K562 (cell line): ENCODE measurements around the gene RNF167. TPM values are rescaled to one million over a fixed set of nuclear protein-coding genes. Genes with fewer than 3 reads are reported as not detected.

Experiments used
- CAMTA2 ChIP-seq: fragments of 250-450 bp; sonication (Bioruptor Pico); conservative IDR thresholded peaks from 2 replicates; pipeline ENCODE4 v1.5.1; 2022
- CBX5 ChIP-seq: IDR thresholded peaks from 2 replicates; pipeline ENCODE4 v1.6.1; 2014; ENCODE audit warnings: low read depth, borderline replicate concordance
- CEBPB ChIP-seq: fragments of 450-650 bp; IDR thresholded peaks from 2 replicates; pipeline ENCODE4 v1.6.1; 2016; ENCODE audit warnings: missing genetic modification characterization, missing compliant biosample characterization
- EP400 ChIP-seq: fragments of 450-650 bp; IDR thresholded peaks from 2 replicates; pipeline ENCODE4 v1.6.1; 2017; ENCODE audit warnings: antibody characterized with exemption, mild to moderate bottlenecking, moderate library complexity
- FIP1L1 ChIP-seq: fragments of 200-400 bp; formaldehyde crosslinking; IDR thresholded peaks from 2 replicates; pipeline ENCODE4 v1.6.1; 2018; ENCODE audit warnings: mild to moderate bottlenecking, low read depth, low read length; ENCODE audit not compliant: poor library complexity, severe bottlenecking
- GTF2F1 ChIP-seq: IDR thresholded peaks from 2 replicates; pipeline ENCODE4 v1.6.1; 2011; ENCODE audit warnings: low read depth, low read length, improper control_type of control experiment
- KAT2B ChIP-seq: IDR thresholded peaks from one replicate; pipeline ENCODE4 v1.6.1; 2012; ENCODE audit warnings: low read depth, mild to moderate bottlenecking, control low read depth, inconsistent platforms, low read length, moderate library complexity
- NFE2L1 ChIP-seq: fragments of 450-650 bp; IDR thresholded peaks from 2 replicates; pipeline ENCODE4 v1.6.1; 2016; ENCODE audit warnings: missing genetic modification characterization, low read depth, mild to moderate bottlenecking, missing compliant biosample characterization, moderate library complexity, borderline replicate concordance
- NR2F6 ChIP-seq: fragments of 450-650 bp; formaldehyde crosslinking; IDR thresholded peaks from 2 replicates; pipeline ENCODE4 v1.4.0; 2020; ENCODE audit warnings: mild to moderate bottlenecking
- PHB ChIP-seq: fragments of 250-450 bp; sonication (Bioruptor Pico); IDR thresholded peaks from 2 replicates; pipeline ENCODE4 v1.5.0; 2021
- PHB2 ChIP-seq: fragments of 450-650 bp; IDR thresholded peaks from 2 replicates; pipeline ENCODE4 v1.6.1; 2017; ENCODE audit warnings: low read depth
- PTTG1 ChIP-seq: fragments of 450-650 bp; IDR thresholded peaks from 2 replicates; pipeline ENCODE4 v1.6.1; 2016; ENCODE audit warnings: low read depth, mild to moderate bottlenecking, missing genetic modification characterization, missing compliant biosample characterization
- RHOXF2B ChIP-seq: fragments of 250-450 bp; sonication (Bioruptor Pico); conservative IDR thresholded peaks from 2 replicates; pipeline ENCODE4 v1.5.1; 2021
- SIX5 ChIP-seq, 2 experiments: IDR thresholded peaks; 2 replicates each; pipeline ENCODE4 v1.6.1; 2011; ENCODE audit warnings: low read length in 2 of 2, borderline replicate concordance in 1 of 2, low read depth in 1 of 2, mild to moderate bottlenecking in 1 of 2, moderate library complexity in 1 of 2; ENCODE audit not compliant: insufficient read depth in 1 of 2
- SRSF1 ChIP-seq: fragments of 200-400 bp; formaldehyde crosslinking; IDR thresholded peaks from 2 replicates; pipeline ENCODE4 v1.6.1; 2017; ENCODE audit warnings: mild to moderate bottlenecking, low read depth, low read length, moderate library complexity
- SRSF3 ChIP-seq: fragments of 200-400 bp; formaldehyde crosslinking; IDR thresholded peaks from 2 replicates; pipeline ENCODE4 v1.6.1; 2016; ENCODE audit warnings: mild to moderate bottlenecking, low read length, moderate library complexity; ENCODE audit not compliant: insufficient read depth
- TAF7 ChIP-seq: fragments of 450-650 bp; IDR thresholded peaks from 2 replicates; pipeline ENCODE4 v1.6.1; 2016; ENCODE audit warnings: missing genetic modification characterization, missing compliant biosample characterization
- TBP ChIP-seq: optimal IDR thresholded peaks from 2 replicates; pipeline ENCODE3; 2011; ENCODE audit warnings: low read depth, low read length, improper control_type of control experiment
- TEAD1 ChIP-seq, 2 experiments: fragments of 450-650 bp in 1 of 2; sonication (generic) in 1 of 2; formaldehyde crosslinking; IDR thresholded peaks; 2 replicates each; pipeline versions ENCODE4 v1.4.0 to v1.8.0; 2020 to 2022; ENCODE audit warnings: mild to moderate bottlenecking in 2 of 2, missing genetic modification reagents in 1 of 2
- ZNF124 ChIP-seq: sonication (generic); formaldehyde crosslinking; IDR thresholded peaks from 2 replicates; pipeline ENCODE4 v1.8.1; 2022; ENCODE audit warnings: missing genetic modification reagents
- ZNF41 ChIP-seq: fragments of 250-450 bp; sonication (Bioruptor Pico); conservative IDR thresholded peaks from 2 replicates; pipeline ENCODE4 v1.4.0; 2020; ENCODE audit warnings: mild to moderate bottlenecking
- ZNF436 ChIP-seq: fragments of 250-450, 450-650 bp; sonication (Bioruptor Pico); formaldehyde crosslinking; IDR thresholded peaks from 2 replicates; pipeline ENCODE4 v1.7.0; 2020; ENCODE audit warnings: mild to moderate bottlenecking
- ZNF79 ChIP-seq: fragments of 250-450 bp; sonication (Bioruptor Pico); IDR thresholded peaks from 2 replicates; pipeline ENCODE4 v1.4.0; 2020; ENCODE audit warnings: low read depth, mild to moderate bottlenecking, moderate library complexity
- polyA plus RNA-seq, 8 experiments: library from polyadenylated mRNA; depleted of rRNA in 4 of 8; stranded (reverse) in 5 of 8; unstranded in 3 of 8; fragments of >200 nt; fragmentation: Nextera tagmentation in 2 of 8; fragmentation: Illumina TruSeq in 1 of 8; extraction: Ambion mirVana in 2 of 8; extraction: Trizol in 1 of 8; gene quantifications; 2 replicates each; pipeline versions ENCODE4 v1.2.1 to v1.2.3, GENCODE V29; 2011 to 2014; ENCODE audit warnings: inconsistent platforms in 1 of 8, missing spikeins in 1 of 8
- total RNA-seq, 7 experiments: library from RNA; depleted of rRNA in 6 of 7; stranded (reverse); fragments of >200 nt in 6 of 7; fragmentation: Illumina TruSeq in 2 of 7; extraction: Trizol in 2 of 7; gene quantifications; 2 replicates each; pipeline versions ENCODE4 v1.2.1 to v1.2.3, GENCODE V29; 2011 to 2021; ENCODE audit warnings: low replicate concordance in 1 of 7
- TF ChIP-seq, protein P1 (sequence below), 2 experiments: IDR thresholded peaks; 2 replicates each; pipeline ENCODE4 v1.6.1; 2012; ENCODE audit warnings: improper control_type of control experiment in 2 of 2, low read depth in 2 of 2, low read length in 2 of 2, borderline replicate concordance in 1 of 2
- TF ChIP-seq, protein P2 (sequence below): fragments of 250-450 bp; sonication (Bioruptor Pico); IDR thresholded peaks from 2 replicates; pipeline ENCODE4 v1.5.0; 2021; ENCODE audit warnings: mild to moderate bottlenecking, moderate library complexity

Gene RNF167
- total and polyA plus RNA-seq, 9 of the 15 experiments (the other 6 are each of a cell fraction or from before 2014, with no cell fraction given): 16.5 to 143 (median 45.5) TPM

DNA sequence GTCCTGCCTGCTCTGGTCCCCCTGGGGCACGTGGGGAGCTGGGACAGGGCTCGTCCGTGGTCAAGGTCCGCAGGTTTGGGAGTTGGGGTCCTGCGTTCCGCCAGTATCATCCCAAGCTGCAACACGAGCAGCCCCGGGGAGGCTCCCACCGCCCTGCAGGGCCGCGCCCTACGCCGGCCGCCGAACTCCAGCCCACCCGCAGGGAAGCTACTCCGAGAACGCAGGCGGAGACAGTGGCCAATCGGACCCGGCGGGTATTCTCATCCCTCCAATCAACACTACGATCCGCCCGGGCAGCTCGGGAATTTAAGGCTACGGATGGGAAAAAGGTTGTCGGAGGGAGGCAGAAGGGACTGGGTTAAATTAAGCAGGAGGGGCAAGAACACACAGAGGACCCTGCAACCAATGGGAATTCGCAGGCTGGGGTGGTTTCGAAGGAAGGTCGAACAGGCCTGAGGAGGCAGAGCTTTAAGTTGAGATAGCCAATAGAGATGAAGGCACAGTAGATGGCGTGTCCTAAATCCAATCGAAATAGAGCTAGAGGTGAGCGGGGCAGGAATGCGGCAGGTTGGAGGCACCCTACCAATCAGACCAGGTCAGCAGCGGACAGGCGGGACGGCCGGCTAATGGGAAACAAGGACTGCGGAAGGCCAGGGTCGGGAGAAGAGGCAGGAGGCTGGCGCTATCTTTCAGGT lies 26.9 kb downstream of the RNF167 start (continued):
- no peak for TF ChIP-seq SRSF1
- no peak for TF ChIP-seq FIP1L1
- TF ChIP-seq, protein P1, sequence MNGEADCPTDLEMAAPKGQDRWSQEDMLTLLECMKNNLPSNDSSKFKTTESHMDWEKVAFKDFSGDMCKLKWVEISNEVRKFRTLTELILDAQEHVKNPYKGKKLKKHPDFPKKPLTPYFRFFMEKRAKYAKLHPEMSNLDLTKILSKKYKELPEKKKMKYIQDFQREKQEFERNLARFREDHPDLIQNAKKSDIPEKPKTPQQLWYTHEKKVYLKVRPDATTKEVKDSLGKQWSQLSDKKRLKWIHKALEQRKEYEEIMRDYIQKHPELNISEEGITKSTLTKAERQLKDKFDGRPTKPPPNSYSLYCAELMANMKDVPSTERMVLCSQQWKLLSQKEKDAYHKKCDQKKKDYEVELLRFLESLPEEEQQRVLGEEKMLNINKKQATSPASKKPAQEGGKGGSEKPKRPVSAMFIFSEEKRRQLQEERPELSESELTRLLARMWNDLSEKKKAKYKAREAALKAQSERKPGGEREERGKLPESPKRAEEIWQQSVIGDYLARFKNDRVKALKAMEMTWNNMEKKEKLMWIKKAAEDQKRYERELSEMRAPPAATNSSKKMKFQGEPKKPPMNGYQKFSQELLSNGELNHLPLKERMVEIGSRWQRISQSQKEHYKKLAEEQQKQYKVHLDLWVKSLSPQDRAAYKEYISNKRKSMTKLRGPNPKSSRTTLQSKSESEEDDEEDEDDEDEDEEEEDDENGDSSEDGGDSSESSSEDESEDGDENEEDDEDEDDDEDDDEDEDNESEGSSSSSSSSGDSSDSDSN (IDR thresholded peaks at IDR 0.05; ENCODE audit: borderline replicate concordance in 1 of 2, low read depth in 2 of 2, low read length in 2 of 2): peak in 1 of 2 experiments; percentile 38; a peak in 2 of 4 replicates
- TF ChIP-seq ZNF436 (CRISPR knock-in tag): no peak
- TF ChIP-seq PHB2: no peak
- peak; percentile 8; the same call in 1 of the 2 replicates for TF ChIP-seq TAF7
- TF ChIP-seq KAT2B: no peak
- no peak for TF ChIP-seq CEBPB (tag)
- no peak for TF ChIP-seq ZNF41 (CRISPR knock-in tag)
- peak; percentile 1; the same call in 1 of the 2 replicates for TF ChIP-seq GTF2F1
- no peak for TF ChIP-seq ZNF79 (CRISPR knock-in tag)
- TF ChIP-seq, protein P2, sequence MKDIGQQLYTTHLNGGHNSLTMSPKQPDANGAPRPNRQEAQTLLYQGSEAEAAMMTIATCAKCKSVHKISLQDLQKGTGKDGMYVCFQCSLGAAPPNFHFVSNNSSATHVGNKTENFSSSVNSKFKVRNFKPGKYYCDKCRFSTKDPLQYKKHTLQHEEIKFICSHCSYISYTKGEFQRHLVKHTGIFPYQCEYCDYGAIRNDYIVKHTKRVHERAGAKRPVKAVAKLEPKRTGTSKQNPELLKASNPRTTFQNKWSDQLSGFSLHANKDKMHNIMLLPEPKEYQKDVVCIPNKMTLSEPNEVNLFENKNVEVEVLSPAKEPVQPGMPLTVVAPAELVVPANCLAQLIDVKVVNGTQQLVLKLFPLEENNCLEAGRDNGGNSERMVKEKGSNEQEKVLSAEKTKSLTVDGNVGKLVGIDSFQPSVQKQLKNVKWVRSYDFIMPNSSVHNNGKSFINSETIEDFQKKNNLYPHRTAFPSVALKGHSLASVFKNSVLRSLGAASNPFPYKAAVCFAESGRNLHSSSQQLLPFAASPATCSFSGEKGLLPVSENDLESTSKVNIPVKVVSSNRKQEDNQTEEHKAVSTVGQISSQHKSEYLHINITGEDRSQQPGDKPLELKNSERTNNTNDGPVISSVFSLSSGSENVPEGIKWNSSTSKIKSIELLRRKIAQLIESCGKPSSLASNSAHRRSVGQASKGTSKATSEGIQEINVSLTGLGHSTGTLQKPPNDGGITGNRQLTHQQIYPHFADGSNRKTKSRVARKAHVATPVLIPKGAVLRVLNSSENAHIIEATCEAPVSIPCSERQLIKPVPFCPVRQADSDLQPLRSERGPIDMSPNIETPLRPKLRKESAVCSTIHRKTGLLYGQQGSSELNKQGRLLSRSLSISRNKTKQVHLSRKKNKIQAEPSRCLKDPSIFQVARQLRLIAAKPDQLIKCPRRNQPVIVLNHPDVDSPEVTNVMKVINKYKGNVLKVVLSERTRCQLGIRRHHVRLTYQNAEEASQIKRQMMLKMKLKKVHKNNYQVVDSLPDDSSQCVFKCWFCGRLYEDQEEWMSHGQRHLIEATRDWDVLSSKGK (CRISPR knock-in tag): no peak
- no peak for TF ChIP-seq RHOXF2B (CRISPR knock-in tag)
- no peak for TF ChIP-seq NR2F6 (CRISPR knock-in tag)
- TF ChIP-seq ZNF124 (CRISPR knock-in tag): no peak
- TF ChIP-seq SIX5 (IDR thresholded peaks at IDR 0.05; ENCODE audit: borderline replicate concordance in 1 of 2, insufficient read depth in 1 of 2, low read depth in 1 of 2, low read length in 2 of 2): no peak
- TF ChIP-seq PTTG1 (tag): no peak
- peak; percentile 15 to 94; a peak in 2 of 4 replicates for TF ChIP-seq TEAD1 (CRISPR knock-in tag; IDR thresholded peaks at IDR 0.05)
- TF ChIP-seq TBP: peak; percentile 45
- no peak for TF ChIP-seq NFE2L1 (tag)
- TF ChIP-seq CAMTA2 (CRISPR knock-in tag): no peak
- TF ChIP-seq SRSF3: no peak
- no peak for TF ChIP-seq CBX5
- no peak for TF ChIP-seq PHB (CRISPR knock-in tag)
- TF ChIP-seq EP400: no peak
